Left lung (tissue), 10 donors: ENCODE results near the gene FAM13A. TPM values are rescaled to one million over a fixed set of nuclear protein-coding genes. Genes with fewer than 3 reads are reported as not detected.

Source experiments
- ATAC-seq: fragments of 200-7000 bp; cut with Tn5 transposase; one replicate; pipeline ENCODE4 v1.9.1; 2020; ENCODE audit warnings: moderate library complexity
- DNase-seq, 4 donors: peaks; one replicate each; pipeline ENCODE4 v3.0.0-alpha.2; 2013 to 2020
- H3K27ac ChIP-seq, 2 donors: fragments of 200-600 bp; sonication (generic) in 1 of 2; one replicate each; pipeline versions ENCODE4 v1.5.0 to v1.8.0; 2020 to 2021
- H3K27me3 ChIP-seq, 2 donors: fragments of 200-600 bp; sonication (generic) in 1 of 2; one replicate each; pipeline versions ENCODE4 v1.5.0 to v1.8.0; 2020 to 2021
- H3K36me3 ChIP-seq, 2 donors: fragments of 200-600 bp; sonication (generic) in 1 of 2; one replicate each; pipeline versions ENCODE4 v1.5.0 to v1.8.0; 2020 to 2021
- H3K4me1 ChIP-seq, 2 donors: fragments of 200-600 bp; one replicate each; pipeline ENCODE4 v1.8.0; 2021
- H3K4me3 ChIP-seq, 2 donors: fragments of 200-600 bp; sonication (generic) in 1 of 2; one replicate each; pipeline versions ENCODE4 v1.5.0 to v1.8.0; 2020 to 2021; ENCODE audit warnings: mild to moderate bottlenecking in 1 of 2
- H3K9me3 ChIP-seq, 2 donors: fragments of 200-600 bp; sonication (generic) in 1 of 2; one replicate each; pipeline versions ENCODE4 v1.5.0 to v1.8.0; 2020 to 2021
- intact Hi-C, 2 donors: fragments of 100-400 bp; cut with DNase I; formaldehyde crosslinking; loops; one replicate each; pipeline versions ENCODE4 v1.11.2 to v1.14.2; 2022
- polyA plus RNA-seq, 6 donors: library from polyadenylated mRNA; unstranded; fragments of 120-200 nt; gene quantifications; one replicate each; pipeline ENCODE4 v1.2.1, GENCODE V29; 2013; ENCODE audit not compliant: insufficient read length in 6 of 6
- total RNA-seq, 2 donors: library from RNA; stranded (reverse); fragmentation: NEBNext Ultra II Directional; extraction: Animal tissue kit (Norgen Biotek cat#: 25700); gene quantifications; one replicate each; pipeline ENCODE4 v1.2.1, GENCODE V29; 2021
- TF ChIP-seq, protein P1 (sequence below), 2 donors: fragments of 200-600 bp; sonication (generic) in 1 of 2; IDR thresholded peaks; one replicate each; pipeline versions ENCODE4 v1.5.0 to v1.8.0; 2021; ENCODE audit warnings: antibody characterized with exemption in 2 of 2
- donor health status: DM: no; HTN: yes; CAD: no.
- donor health status: DM: no; HTN: no; CAD: no.

Gene FAM13A
- total and polyA plus RNA-seq, 8 donors, result 22.2 to 69.5 (median 52.2) TPM

DNA sequence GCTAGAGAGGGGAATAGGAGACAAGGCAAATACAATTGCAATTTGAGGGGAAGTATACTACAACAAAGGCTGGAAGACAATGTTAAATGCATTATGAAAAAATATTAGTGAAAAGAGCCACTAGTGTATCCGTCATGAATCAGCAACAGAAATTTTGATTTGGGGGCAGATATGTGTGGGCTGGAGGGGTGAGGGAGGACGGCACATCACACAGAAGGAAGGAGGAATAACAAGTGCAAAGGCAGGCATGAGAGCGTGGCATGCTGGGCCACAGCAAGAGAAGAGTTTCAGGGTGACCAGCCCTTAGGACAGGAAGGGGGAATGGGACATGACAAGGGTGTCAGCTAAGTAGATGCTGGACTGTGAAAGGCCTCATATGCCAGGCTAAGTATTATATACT is 295.6 kb downstream of the FAM13A start:
- Histone ChIP-seq H3K27me3 (no peaks in the 10 kb centered on the region), H3K4me1 (peaks cover 0 to 7% of the 10 kb centered on the region in 2 donors), H3K9me3 (no peaks in the 10 kb centered on the region), H3K4me3 (no peak overlapping the region), H3K27ac (no peak overlapping the region), H3K36me3 (peaks cover 0 to 11% of the 10 kb centered on the region in 2 donors)
- intact Hi-C loops, result no loop called here
- DNase-seq, result no peak
- ATAC-seq, result no peak
- TF ChIP-seq, protein P1, sequence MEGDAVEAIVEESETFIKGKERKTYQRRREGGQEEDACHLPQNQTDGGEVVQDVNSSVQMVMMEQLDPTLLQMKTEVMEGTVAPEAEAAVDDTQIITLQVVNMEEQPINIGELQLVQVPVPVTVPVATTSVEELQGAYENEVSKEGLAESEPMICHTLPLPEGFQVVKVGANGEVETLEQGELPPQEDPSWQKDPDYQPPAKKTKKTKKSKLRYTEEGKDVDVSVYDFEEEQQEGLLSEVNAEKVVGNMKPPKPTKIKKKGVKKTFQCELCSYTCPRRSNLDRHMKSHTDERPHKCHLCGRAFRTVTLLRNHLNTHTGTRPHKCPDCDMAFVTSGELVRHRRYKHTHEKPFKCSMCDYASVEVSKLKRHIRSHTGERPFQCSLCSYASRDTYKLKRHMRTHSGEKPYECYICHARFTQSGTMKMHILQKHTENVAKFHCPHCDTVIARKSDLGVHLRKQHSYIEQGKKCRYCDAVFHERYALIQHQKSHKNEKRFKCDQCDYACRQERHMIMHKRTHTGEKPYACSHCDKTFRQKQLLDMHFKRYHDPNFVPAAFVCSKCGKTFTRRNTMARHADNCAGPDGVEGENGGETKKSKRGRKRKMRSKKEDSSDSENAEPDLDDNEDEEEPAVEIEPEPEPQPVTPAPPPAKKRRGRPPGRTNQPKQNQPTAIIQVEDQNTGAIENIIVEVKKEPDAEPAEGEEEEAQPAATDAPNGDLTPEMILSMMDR (IDR thresholded peaks at IDR 0.05), result no peak

DNA sequence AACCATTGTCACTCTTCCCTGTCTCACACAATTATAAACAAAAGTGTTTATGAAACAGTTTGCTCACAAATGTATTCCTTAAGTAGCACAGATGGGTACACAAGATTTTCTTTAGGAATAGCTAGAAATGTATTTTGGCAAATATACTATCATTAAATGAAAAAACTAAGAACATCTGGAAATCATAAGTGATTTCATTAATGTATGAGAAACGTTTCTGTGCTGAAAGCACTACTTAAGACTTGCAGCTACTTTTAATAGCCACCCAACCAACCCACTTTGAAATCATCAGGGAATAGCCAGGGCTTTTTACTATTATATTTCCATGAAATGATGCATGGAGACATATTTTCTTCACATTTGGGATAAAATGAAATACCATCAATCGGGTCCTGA is 297.1 kb downstream of the FAM13A start:
- intact Hi-C loops, result no loop called here
- H3K9me3 ChIP-seq, result no peaks in the 10 kb centered on the region
- no peaks in the 10 kb centered on the region for H3K27me3 ChIP-seq
- ATAC-seq (no peak), DNase-seq (no peak)
- H3K4me3 ChIP-seq, result no peak overlapping the region
- peaks cover 0 to 7% of the 10 kb centered on the region in 2 donors for H3K4me1 ChIP-seq
- TF ChIP-seq, protein P1 (IDR thresholded peaks at IDR 0.05), result no peak
- no peak overlapping the region for H3K27ac ChIP-seq
- peaks cover 0 to 11% of the 10 kb centered on the region in 2 donors for H3K36me3 ChIP-seq

DNA sequence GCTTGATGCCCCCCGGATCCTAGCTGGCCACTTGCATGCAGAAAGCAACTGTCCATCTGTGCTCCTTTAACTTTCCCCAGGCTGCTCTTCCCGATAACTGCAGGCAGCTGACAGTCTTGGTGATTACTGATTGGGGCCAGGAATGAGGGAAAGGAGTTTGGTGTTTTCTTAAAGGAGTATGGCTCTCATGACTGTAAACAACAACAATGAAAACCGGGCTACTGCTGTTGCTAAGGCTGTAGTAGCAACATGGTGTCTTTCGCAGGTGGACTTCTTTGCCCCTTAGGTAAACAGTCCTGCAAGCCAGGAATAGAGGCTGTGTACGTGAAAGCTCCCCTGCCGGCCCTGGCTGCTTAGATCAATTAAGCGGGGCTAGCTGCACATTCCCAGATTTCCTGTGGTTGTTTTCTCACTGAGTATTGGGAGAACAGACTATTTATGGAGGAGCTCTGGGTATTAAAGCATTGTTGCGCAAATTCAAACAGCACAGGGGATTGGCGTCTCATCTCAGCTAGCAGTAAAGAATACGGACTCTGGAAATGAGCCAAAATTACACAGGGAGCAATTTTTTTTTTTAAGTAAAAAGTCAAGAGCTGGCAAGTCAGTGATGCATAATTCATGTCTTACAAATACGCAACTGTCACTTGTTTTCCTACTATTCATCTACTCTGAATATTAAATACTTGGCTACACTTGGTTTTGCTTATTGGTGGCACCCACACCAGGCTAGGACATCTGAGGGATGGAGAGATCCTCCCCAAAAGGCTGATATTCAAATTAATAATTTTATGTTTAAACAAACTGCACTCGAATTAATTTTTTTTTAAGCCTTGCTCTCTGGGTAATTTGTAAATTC is 297.7 kb downstream of the FAM13A start:
- DNase-seq, result peak in 2 of 4 donors; percentile 64 to 72
- H3K4me3 ChIP-seq, result no peak overlapping the region
- H3K27ac ChIP-seq, result no peak overlapping the region
- H3K9me3 ChIP-seq, result no peaks in the 10 kb centered on the region
- ATAC-seq, result peak; percentile 34
- TF ChIP-seq, protein P1 (IDR thresholded peaks at IDR 0.05), result no peak
- no peaks in the 10 kb centered on the region for H3K27me3 ChIP-seq
- H3K36me3 ChIP-seq, result peaks cover 0 to 11% of the 10 kb centered on the region in 2 donors
- H3K4me1 ChIP-seq, result peaks cover 0 to 7% of the 10 kb centered on the region in 2 donors
- intact Hi-C loops, result no loop called here

DNA sequence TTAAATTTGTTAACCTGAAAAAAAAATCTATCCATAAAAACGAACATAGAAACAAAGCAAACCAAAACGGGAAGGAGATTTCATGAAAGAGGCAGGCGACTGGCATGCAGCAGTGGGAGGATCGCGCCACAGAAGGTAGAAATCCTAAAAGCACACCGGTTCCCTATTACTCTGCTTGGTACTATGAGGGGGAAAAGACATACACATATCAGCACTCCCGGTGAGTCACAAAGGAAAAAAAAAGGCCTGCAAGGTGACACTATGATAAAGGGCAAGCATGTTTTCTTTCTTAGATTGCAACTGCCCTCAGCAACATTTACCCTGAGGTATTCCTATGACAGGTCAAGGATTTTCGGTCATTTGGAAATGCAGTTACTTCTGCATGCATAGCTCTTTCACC is 298.7 kb downstream of the FAM13A start:
- intact Hi-C loops, result no loop called here
- Histone ChIP-seq H3K9me3 (no peaks in the 10 kb centered on the region), H3K36me3 (peaks cover 0 to 11% of the 10 kb centered on the region in 2 donors), H3K27ac (no peak overlapping the region), H3K4me1 (peaks cover 0 to 7% of the 10 kb centered on the region in 2 donors), H3K27me3 (no peaks in the 10 kb centered on the region), H3K4me3 (no peak overlapping the region)
- DNase-seq (no peak), ATAC-seq (no peak)
- TF ChIP-seq, protein P1 (IDR thresholded peaks at IDR 0.05), result no peak

DNA sequence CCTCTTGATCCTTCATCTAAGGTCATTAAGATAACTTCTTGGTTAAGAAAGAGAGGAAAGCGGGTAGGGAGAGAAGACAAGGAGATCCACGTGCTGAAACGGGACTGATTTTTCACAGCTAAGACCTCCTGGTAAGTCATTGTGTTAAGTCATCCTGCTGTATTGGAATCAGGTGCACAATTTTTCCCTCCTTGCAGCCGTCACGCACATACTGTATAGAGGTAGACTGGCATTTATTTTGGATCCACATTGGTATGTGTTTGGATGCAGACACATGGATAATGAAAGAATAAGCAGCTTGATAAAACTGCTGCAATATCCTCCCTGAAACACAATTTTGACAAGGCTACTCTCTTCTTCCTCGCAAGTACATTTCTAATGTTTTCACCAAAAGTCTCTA is 299.2 kb downstream of the FAM13A start:
- Histone ChIP-seq H3K4me3 (no peak overlapping the region), H3K9me3 (no peaks in the 10 kb centered on the region), H3K27me3 (no peaks in the 10 kb centered on the region), H3K36me3 (peaks cover 0 to 14% of the 10 kb centered on the region in 2 donors), H3K27ac (no peak overlapping the region), H3K4me1 (peaks cover 0 to 7% of the 10 kb centered on the region in 2 donors)
- ATAC-seq (no peak), DNase-seq (no peak)
- intact Hi-C loops, result no loop called here
- TF ChIP-seq, protein P1 (IDR thresholded peaks at IDR 0.05), result no peak
